H54 (cell line): ENCODE results near the gene TREM2.
"Not testable (repeated sequence)": the region's sequence is repeated elsewhere in the genome, so short reads cannot be mapped to it uniquely, and the experiment has no call there.

Experiments
- DNase-seq: peaks from one replicate; pipeline ENCODE4 v3.0.0; 2011; ENCODE audit warnings: low spot score, mixed read lengths; ENCODE audit not compliant: insufficient read length
- FAIRE-seq: peaks from 3 replicates; lab custom pipeline; 2011; peaks lifted over from hg19 to GRCh38; lab: Jason Lieb, UNC
- POLR2A ChIP-seq: IDR thresholded peaks from 2 replicates; pipeline ENCODE4 v1.6.1; 2011; ENCODE audit warnings: low read depth, mild to moderate bottlenecking, low read length

The TREM2 gene

DNA sequence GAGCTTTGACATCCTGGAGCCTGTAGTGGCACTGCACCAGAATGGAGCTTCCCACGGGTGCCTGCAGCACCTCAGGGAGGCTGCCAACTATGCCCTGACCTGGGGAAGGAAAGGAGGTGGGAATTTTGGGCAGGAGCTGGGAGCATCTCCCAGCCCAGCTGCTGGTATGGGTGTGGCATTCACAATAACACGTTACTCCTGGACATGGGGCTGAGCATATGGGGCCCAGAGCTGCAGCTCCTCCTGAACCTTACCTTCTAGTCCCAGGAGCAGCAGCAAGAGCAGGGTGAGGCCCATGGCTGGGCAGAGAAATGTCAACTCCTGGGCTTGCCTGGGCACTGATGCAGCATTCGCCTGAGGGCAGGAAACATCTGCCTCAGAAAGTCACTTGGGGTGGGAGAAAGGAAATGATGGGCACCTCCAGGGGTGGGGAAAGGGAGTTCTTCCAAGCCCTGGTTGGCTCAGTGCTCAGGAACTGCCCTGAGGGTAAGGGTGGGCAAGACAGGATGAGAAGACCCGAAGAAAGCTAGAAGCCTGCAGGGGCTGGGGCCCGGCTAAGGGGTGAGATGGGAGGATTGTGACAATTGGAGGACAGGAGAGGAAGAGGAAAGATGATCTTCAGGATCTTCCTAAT lies 8.8 kb downstream of the TREM2 start, which contains the start of gene TREML1:
TSS of gene TREML1 (minus strand) at position 356 of the 634 bp plus-strand sequence. CDS start at position 297, 59 bp downstream.
- no peak for FAIRE-seq
- TF ChIP-seq POLR2A = no peak
- no peak for DNase-seq

DNA sequence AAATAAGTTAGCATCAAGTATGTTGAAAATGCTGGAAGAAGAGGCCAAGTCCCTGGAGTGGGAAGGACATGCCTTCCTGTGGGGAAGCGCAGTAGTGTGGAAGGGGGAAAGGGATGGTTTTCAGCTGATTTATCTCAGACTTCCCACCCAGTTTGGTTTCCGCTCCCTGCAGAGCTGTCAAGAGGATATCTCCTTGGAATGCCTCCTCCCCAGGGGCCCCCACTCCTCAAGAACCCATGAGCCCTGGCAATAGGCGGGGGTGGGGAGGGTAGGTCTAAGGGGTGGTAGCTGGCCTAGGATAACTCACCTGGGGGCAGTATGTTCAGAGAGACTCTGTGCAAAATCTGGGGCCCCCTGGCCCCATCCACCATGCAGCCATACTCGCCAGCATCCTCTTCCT lies 9.5 kb downstream of the TREM2 start:
- FAIRE-seq = no peak
- TF ChIP-seq POLR2A = no peak
- no peak for DNase-seq

DNA sequence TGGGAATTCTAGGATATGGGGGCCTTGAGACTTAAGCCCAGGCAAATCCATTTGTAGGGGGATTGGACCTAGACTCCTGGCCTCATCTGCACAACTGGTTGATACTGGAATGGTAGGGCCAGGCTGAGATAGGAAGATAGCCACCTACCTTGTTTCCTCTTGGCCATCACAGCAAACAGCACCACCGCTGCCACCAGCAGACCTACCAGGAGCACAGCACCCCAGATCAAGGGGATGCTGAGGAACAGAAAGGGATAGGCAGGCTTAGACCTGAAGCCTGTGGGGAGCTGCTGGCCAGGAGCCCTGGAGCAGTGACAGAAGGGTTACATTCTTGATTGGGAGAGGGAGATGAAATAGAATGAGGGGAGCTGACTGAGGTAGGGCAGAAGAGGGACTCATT lies 12.2 kb downstream of the TREM2 start:
- no peak for TF ChIP-seq POLR2A
- FAIRE-seq (no peak), DNase-seq (no peak)

DNA sequence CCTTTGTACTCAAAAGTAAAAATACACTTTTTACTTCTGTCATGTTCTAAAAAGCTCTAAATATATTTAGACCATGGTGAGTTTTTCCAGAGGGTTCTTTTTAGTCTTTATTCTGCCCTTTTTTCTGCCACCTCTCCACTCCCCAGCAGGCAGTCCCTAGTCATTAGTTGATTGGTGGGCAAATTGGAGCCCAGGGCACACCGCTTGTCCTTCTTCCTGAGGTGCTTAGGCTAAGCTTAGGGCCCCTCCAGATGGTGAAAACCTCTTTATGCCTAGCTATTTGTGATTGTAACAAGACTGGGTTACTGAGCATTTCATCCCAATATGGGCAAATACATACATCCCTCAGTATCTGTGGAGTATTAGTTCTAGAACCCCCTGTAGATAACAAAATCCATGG lies 15.0 kb downstream of the TREM2 start:
- FAIRE-seq (no peak), DNase-seq (no peak)
- no peak for TF ChIP-seq POLR2A

DNA sequence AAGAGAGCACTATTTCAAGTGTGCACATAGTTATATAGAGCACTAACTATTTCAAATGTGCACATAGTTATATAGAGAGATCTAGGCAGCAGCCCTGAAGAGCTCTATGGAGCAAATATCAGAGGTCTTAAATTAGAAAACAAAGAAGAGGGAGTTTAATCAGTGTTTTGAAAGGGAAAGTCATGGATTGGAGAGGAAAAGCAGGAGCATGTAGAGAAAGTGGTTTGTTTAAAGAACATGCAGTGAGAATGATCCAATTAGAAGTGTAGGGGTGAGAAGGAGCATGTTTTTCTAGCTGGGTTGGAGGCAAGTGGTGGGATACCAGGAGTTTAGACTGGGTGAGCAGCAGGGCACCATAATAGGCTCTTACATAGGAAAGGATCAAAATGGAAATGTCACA lies 26.0 kb downstream of the TREM2 start:
- FAIRE-seq (no peak), DNase-seq (no peak)
- TF ChIP-seq POLR2A = no peak

DNA sequence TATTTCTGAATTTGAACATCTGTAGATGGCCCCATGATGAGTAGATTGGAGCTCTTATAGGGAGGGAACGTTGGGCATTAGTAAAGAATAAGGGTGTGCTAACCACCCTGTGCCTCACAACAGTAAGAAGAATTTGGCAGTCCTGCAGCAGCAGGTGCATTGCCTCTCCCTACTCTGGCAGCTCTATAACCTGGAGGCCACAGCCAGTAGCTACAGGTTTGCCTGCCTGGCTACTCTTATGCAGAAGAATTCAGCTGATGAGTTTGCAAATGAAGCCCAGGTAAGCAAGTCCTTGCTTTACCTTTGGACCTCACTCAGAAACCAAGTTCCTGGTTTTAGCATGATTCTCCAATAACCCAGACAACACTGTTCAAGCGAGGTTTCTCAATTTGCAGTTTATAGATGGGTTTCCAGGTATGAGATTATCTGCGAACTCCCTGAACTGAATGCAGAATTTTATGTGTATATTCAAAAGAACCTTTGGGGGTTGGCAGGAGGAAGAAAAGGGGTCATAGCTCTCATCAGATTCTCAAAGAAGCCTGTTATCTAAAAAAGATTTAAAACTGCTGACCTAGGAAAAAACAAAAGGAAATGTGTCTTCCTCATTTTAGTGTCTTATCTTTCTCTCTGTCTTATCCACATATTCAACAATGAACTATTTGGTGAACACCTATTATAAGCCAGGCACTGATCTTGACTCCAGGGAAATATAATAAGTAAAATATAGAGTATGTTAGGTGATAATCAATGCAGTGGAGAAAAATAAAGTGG lies 27.7 kb downstream of the TREM2 start:
- FAIRE-seq = no peak
- no peak for TF ChIP-seq POLR2A
- DNase-seq = no peak

DNA sequence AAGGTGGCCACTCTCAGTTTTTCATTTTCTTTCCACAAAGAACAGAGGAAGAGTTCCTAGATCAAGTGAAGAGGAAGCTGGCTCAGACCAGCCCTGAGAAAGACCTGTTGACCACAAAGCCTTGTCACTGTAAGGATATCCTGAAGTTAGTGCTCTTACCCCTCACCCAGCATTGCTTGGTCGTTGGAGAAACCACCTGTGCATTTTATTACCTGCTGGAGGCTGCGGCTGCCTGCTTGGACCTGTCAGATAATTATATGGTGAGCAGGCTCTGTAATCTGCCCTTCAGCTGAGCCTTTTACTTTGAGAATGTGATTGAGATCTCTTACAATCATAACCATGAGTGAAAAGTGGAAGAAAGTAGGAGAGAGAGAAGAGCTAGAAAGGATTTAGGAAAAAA lies 30.7 kb downstream of the TREM2 start:
- DNase-seq (no peak), FAIRE-seq (no peak)
- TF ChIP-seq POLR2A = no peak

DNA sequence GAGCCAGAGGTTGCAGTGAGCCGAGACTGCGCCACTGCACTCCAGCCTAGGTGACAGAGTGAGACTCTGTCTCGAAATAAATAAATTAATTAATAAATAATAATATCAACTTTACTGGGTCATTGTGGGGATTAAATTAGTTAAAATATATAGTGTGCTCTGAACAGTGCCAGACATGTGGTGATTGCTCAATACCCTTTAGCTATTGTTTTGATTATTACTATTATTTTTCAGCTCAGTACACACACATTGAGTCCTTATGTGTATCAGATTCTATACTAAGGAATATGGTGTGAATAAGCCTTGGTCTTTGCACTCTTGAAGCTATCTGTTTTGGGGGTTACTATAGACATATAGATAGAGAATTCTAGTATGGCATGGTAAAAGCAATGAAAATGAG lies 37.6 kb downstream of the TREM2 start:
- TF ChIP-seq POLR2A = no peak
- DNase-seq (no peak), FAIRE-seq (no peak)

DNA sequence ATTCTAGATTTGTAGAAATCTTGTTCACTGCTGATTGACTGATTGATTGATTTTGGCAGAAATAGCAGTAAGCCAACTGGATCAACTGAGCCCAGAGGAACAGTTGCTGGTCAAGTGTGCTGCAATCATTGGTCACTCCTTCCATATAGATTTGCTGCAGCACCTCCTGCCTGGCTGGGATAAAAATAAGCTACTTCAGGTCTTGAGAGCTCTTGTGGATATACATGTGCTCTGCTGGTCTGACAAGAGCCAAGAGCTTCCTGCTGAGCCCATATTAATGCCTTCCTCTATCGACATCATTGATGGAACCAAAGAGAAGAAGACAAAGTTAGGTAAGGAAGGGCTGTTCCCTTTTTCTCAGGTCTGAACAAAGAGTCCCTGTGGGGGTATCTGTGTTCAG lies 40.0 kb downstream of the TREM2 start:
- FAIRE-seq (no peak), DNase-seq (no peak)
- TF ChIP-seq POLR2A = no peak

DNA sequence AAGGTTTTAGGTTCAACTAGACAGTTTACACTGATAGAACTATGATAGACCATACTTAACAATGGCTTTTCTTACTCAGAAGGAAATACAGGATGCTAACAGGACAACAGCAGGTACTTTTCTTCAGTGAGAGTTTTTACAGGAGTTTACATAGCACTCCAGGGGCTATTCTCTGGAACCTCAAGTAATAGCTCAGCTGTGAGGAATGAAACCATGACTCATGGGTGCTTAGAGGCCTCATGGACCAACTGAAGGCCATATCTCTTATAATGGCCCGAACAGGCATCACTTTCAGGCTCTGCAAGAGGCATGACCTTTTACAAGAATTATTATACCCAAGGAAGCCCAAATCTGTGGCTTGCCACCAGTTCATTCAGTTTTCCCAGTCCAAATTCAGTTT lies 40.5 kb downstream of the TREM2 start:
- no peak for FAIRE-seq
- no peak for TF ChIP-seq POLR2A

DNA sequence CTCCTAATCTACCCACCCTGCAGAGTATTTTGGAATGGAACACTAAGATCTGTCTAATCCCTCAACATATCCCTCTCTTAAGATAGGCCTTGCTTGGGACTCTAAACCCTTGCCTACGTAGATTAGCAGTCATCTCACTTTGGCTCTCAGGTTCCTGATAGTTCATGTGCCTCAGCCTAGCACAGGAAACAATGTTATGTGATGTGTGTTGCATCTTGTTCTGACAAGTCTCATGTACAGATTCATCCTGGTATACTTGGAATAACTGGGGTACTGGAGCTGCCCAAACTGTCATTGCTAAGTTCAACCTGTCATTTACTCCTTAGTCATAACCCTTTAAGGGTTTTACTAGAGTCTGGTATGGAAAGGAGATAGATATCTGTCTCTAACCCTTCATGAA lies 42.9 kb downstream of the TREM2 start:
- FAIRE-seq (no peak), DNase-seq (no peak)
- TF ChIP-seq POLR2A = no peak

More for the DNA sequence above, 40.5 kb downstream of the TREM2 start:
- DNase-seq = no peak

DNA sequence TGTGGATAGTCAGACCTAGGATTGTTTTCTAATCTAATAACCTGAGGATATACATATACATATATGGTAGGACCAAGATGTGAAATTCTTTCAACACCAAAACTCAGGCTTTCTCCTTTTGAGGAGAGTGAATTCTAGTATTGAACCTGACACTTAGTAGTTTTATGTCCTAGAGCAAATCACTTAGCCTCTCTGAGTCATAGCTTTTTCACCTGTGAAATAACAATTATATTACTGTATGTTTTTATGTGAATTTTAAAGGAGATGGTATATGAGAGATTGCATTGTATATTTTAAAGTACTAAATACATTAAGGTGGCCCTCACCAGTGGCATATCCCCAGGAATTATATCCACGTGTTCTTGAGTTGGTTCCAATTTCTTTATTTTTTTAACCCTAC lies 43.4 kb downstream of the TREM2 start:
- FAIRE-seq = no peak
- DNase-seq = no peak
- no peak for TF ChIP-seq POLR2A

DNA sequence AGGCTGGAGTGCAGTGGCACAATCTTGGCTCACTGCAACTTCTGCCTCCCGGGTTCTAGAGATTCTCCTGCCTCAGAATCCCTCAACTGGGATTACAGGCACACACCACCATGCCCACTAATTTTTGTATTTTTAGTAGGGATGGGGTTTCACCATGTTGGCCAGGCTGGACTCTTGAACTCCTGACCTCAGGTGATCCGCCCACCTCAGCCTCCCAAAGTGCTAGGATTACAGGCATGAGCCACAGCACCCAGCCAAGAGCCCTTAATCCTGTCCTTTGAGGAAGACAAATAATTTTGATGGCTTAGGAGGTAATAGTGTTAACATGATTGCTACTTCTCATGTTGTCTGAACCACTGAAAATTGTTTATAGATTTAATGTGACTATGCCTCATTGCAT lies 47.9 kb downstream of the TREM2 start:
- not testable (repeated sequence) for DNase-seq, FAIRE-seq

DNA sequence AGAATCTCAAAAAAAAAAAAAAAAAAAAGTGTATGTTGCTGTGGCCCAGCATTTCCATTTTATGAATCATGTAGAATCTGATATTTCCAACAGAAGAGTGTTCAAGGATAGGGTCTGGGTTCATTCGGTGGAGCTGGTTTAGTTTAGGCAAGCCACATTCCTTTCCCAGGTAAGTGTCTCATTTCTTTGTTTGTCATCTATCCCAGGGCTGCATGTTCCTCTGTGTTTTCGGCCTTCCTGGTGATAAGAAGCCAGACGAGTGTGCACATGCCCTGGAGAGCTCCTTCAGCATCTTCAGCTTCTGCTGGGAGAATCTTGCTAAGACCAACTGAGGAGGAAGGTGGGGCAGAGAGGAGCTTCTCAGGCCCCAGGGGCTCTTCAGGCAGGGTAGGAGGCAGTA lies 51.9 kb downstream of the TREM2 start:
- no peak for FAIRE-seq
- no peak for DNase-seq
- TF ChIP-seq POLR2A = no peak
